Measurements from ENCODE around the gene ETFA. TPM values are rescaled to one million over a fixed set of nuclear protein-coding genes. Genes with fewer than 3 reads are reported as not detected.

Gene ETFA
- total RNA-seq, 1 donor from 2014 or later: 81.2 TPM

- Histone ChIP-seq H3K4me1 (no peaks in the 10 kb centered on the region), H3K36me3 (peaks cover 13% of the 10 kb centered on the region), H3K27me3 (ENCODE audit: low read depth) (no peaks in the 10 kb centered on the region), H3K4me3 (no peak overlapping the region), H3K9me3 (no peaks in the 10 kb centered on the region), H3K27ac (no peak overlapping the region)
- no peak for DNase-seq
- ATAC-seq: no peak
- no peak for TF ChIP-seq CTCF (IDR thresholded peaks at IDR 0.05)
- intact Hi-C loops (cut with DNase I): no loop called here
Measured at GRCh38 chr15:76233921-76234320, 77.3 kb downstream of the ETFA start.

- ATAC-seq: no peak
- no peak for TF ChIP-seq CTCF (IDR thresholded peaks at IDR 0.05)
- peaks cover 50% of the 10 kb centered on the region for H3K36me3 ChIP-seq
- intact Hi-C loops (cut with DNase I): no loop called here
- H3K4me3 ChIP-seq: no peak overlapping the region
- no peaks in the 10 kb centered on the region for H3K4me1 ChIP-seq
- H3K27me3 ChIP-seq (ENCODE audit: low read depth): no peaks in the 10 kb centered on the region
- no peak overlapping the region for H3K27ac ChIP-seq
- DNase-seq: no peak
- H3K9me3 ChIP-seq: no peaks in the 10 kb centered on the region
Measured at GRCh38 chr15:76229266-76229665, 82.0 kb downstream of the ETFA start.

GRCh38 chr15:76223521-76223920 lies 87.7 kb downstream of the ETFA start:
- no peaks in the 10 kb centered on the region for H3K9me3 ChIP-seq
- no peak overlapping the region for H3K4me3 ChIP-seq
- H3K4me1 ChIP-seq: no peaks in the 10 kb centered on the region
- TF ChIP-seq CTCF (IDR thresholded peaks at IDR 0.05): no peak
- H3K36me3 ChIP-seq: peaks cover 48% of the 10 kb centered on the region
- no peaks in the 10 kb centered on the region for H3K27me3 ChIP-seq (ENCODE audit: low read depth)
- intact Hi-C loops (cut with DNase I): no loop called here
- no peak overlapping the region for H3K27ac ChIP-seq
- ATAC-seq: no peak
- DNase-seq: no peak

GRCh38 chr15:76222159-76222558 lies 89.1 kb downstream of the ETFA start:
- ATAC-seq: no peak
- no peak for TF ChIP-seq CTCF (IDR thresholded peaks at IDR 0.05)
- no peak overlapping the region for H3K27ac ChIP-seq
- intact Hi-C loops (cut with DNase I): no loop called here
- H3K27me3 ChIP-seq (ENCODE audit: low read depth): no peaks in the 10 kb centered on the region
- H3K36me3 ChIP-seq: peaks cover 35% of the 10 kb centered on the region
- H3K9me3 ChIP-seq: no peaks in the 10 kb centered on the region
- no peaks in the 10 kb centered on the region for H3K4me1 ChIP-seq
- H3K4me3 ChIP-seq: no peak overlapping the region
- no peak for DNase-seq

- H3K9me3 ChIP-seq: no peaks in the 10 kb centered on the region
- peaks cover 33% of the 10 kb centered on the region for H3K36me3 ChIP-seq
- no peak for TF ChIP-seq CTCF (IDR thresholded peaks at IDR 0.05)
- DNase-seq: no peak
- no peaks in the 10 kb centered on the region for H3K4me1 ChIP-seq
- no peaks in the 10 kb centered on the region for H3K27me3 ChIP-seq (ENCODE audit: low read depth)
- ATAC-seq: no peak
- no peak overlapping the region for H3K4me3 ChIP-seq
- H3K27ac ChIP-seq: no peak overlapping the region
- intact Hi-C loops (cut with DNase I): no loop called here
Measured at GRCh38 chr15:76221085-76221767, 90.0 kb downstream of the ETFA start.

Data from lower lobe of right lung (tissue), 2 donors.